HG02938 (cell line): ENCODE measurements around the gene HSD17B13.
A peak's percentile ranks its signal among the peaks of the same experiment; 100 is the strongest.
"Not testable (repeated sequence)": the region's sequence is repeated elsewhere in the genome, so short reads cannot be mapped to it uniquely, and the experiment has no call there.

Source experiments
- ATAC-seq: cut with Tn5 transposase; IDR thresholded peaks from one replicate; pipeline ENCODE4 v1.9.1; 2021; ENCODE audit warnings: mild to moderate bottlenecking, moderate library complexity; ENCODE audit not compliant: unreplicated experiment

HSD17B13 gene

GRCh38 chr4:87322754-87323153 lies at the start of gene HSD17B13:
HSD17B13 (minus strand) TSS chr4:87322882; CDS start chr4:87322841, 41 bp downstream.
- no peak for ATAC-seq

GRCh38 chr4:87370068-87370467 lies 47.4 kb upstream of the HSD17B13 start:
- no peak for ATAC-seq

GRCh38 chr4:87366521-87367162 lies 44.0 kb upstream of the HSD17B13 start:
- no peak for ATAC-seq

- ATAC-seq: no peak
Observed at GRCh38 chr4:87365348-87365747, 42.7 kb upstream of the HSD17B13 start.

- ATAC-seq: no peak
Observed at GRCh38 chr4:87363552-87363951, 40.9 kb upstream of the HSD17B13 start.

GRCh38 chr4:87360338-87360935 lies 37.8 kb upstream of the HSD17B13 start:
- ATAC-seq: no peak

GRCh38 chr4:87359258-87359657 lies 36.6 kb upstream of the HSD17B13 start:
- no peak for ATAC-seq

- ATAC-seq: no peak
Observed at GRCh38 chr4:87356832-87357526, 34.3 kb upstream of the HSD17B13 start.

GRCh38 chr4:87354168-87355102 lies 31.8 kb upstream of the HSD17B13 start:
- ATAC-seq: no peak

GRCh38 chr4:87353592-87353991 lies 30.9 kb upstream of the HSD17B13 start:
- peak; percentile 78 for ATAC-seq

- no peak for ATAC-seq
Observed at GRCh38 chr4:87345139-87345538, 22.5 kb upstream of the HSD17B13 start.

- no peak for ATAC-seq
Observed at GRCh38 chr4:87342872-87343271, 20.2 kb upstream of the HSD17B13 start.

- not testable (repeated sequence) for ATAC-seq
Observed at GRCh38 chr4:87341954-87342635, 19.4 kb upstream of the HSD17B13 start.

- no peak for ATAC-seq
Observed at GRCh38 chr4:87339440-87339839, 16.8 kb upstream of the HSD17B13 start.

GRCh38 chr4:87337361-87337760 lies 14.7 kb upstream of the HSD17B13 start:
- ATAC-seq: no peak

GRCh38 chr4:87333267-87333666 lies 10.6 kb upstream of the HSD17B13 start:
- no peak for ATAC-seq

GRCh38 chr4:87330761-87331160 lies 8.1 kb upstream of the HSD17B13 start:
- ATAC-seq: no peak

- no peak for ATAC-seq
Observed at GRCh38 chr4:87327136-87327535, 4.5 kb upstream of the HSD17B13 start.

GRCh38 chr4:87326460-87326859 lies 3.8 kb upstream of the HSD17B13 start:
- ATAC-seq: no peak

- no peak for ATAC-seq
Observed at GRCh38 chr4:87321888-87322287, 794 bp downstream of the HSD17B13 start.
